ELR (cell line): ENCODE measurements around the gene LTK.

Experiments used
- DNase-seq: peaks from one replicate; pipeline ENCODE4 v3.0.0-alpha.2; 2015; ENCODE audit warnings: low read depth

Gene LTK

DNA sequence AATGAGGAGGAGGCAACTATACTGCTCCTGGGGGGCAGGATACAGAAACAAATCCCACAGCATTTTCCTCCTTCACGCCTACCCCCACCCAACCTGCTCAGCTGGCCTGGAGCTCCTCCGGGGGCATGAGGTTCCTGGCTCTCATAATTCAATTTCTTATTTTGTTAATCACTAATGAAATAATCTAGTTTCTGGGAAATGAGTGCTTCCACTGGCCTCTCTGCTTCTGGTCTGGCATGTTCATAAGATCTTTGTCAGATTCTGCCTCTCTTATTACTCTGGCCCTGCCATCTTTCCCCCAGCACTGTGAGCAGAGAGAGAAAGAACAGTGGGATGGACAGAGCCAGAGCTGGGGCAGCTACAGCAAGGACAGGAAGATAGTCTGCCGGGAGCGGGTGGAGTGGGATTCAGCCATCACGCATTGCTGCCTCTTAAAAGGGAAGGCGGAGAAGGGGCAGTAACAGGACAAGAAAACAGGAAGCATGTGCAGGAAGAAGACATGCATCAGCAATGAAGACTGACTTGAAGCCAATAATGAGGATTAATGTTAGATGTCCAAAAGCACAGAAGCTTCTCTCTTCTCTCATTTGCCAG, 16.8 kb upstream of the LTK start:
- no peak for DNase-seq

DNA sequence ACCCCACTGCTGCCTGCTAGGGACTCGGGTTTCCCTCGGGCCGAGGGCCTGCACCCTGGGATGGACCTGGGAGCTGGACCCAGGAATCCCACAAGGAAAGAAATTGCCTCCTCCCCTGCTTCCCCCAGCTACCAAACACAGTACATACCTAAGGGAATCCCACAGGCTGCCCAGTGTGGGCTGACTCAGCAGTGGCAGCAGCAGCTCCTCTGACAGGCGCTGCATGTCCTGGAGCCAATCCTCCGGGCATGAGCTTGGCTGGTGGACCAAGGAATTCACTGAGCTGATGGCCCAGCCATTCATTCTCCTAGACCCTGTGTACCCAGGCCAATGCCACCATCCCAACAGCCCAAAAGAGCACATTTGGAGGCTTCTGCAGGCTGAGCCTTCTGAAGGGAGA, 9.5 kb upstream of the LTK start:
- DNase-seq, result no peak

DNA sequence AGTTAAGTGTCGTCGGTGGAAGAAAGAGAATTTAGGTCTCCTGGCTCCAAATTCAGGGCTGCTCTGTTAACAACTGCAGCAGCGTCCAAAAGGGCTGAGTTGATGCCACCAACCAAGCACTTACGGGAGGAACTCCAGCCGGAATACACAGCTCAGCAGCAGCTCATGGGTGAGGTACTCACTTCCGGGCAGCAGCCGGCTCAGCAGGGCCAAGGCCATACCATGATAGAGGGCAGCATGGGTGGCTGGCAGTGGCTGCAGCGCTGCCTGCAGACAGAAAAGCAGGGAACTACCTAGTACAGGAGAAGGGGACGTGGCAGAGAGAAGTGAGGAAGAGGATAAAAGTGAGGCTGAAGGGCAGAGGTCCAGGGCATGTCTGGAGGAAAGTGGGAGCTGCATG, 8.0 kb upstream of the LTK start:
- no peak for DNase-seq

DNA sequence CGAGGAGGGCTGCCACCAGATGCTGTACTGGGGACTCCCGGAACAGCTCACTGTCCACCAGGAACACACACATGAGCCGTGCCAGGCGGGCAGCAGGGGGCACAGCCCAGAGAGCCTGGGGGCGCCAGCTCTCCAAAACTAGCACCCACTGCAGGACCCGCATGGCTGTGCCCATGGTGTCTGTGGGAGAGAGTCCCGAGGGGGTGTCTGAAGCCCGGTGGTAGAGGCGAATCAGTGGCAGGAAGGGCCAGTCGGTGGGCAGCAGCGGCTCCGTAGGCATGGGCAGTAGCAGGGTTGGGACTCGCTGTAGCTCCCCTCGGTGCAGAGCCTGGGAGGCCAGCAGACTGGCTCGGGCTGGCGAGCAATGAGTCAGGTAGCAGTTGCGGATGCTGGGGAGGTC, 7.0 kb upstream of the LTK start:
- DNase-seq, result no peak

DNA sequence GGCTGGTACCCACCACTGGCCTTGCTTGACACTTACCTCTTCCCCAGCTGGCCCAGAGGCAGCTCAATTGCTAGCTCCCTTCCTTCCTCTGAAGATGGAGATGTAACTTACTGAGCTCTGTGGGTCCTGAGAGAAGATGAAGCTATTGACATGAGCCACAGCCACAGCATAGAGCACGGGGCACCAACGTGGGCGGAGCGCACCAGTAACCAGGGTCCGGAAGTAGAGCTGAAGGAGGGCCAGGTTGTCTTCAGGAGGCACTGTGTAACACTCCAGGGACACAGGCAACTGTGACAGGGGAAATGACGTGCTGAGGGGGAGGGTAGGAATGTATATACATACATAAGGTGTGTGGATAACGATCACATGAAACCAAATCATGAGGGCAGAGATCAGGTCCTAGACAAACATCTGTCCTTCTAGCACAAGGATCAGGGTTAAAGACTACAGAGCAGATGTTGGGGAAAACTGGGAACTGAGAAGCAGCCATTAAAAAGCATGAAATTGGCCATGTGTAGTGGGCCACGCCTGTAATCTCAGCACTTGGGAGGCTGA, 4.3 kb upstream of the LTK start:
- DNase-seq, result no peak

DNA sequence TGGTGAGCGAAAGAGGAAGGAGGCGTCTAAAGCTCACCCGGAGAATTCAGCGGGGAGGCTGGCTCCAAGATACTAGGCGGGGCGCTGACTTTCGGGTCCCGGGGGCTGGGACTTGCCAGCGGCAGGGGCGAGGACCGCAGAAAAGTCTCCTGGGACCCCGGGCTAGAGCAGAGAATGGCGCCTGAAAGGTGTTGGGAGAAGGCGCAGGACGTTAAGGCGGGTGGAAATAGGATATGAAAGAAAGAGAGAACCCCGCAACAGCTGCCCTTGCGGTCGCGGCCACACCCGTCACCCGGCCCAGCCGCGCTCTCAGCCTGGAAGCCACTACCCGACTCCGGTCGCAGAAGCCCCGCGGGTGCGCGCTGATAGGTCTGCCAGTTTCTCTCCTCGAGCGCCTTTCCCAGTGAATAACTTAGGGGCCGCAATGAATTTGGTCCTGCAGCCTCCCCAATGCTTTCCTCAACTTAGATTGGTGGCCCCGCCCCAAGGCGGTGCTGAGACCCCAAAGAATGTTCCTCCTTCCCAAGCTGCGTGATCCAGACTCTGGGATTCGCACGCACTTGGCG, 604 bp downstream of the LTK start:
- DNase-seq, result peak; percentile 47

DNA sequence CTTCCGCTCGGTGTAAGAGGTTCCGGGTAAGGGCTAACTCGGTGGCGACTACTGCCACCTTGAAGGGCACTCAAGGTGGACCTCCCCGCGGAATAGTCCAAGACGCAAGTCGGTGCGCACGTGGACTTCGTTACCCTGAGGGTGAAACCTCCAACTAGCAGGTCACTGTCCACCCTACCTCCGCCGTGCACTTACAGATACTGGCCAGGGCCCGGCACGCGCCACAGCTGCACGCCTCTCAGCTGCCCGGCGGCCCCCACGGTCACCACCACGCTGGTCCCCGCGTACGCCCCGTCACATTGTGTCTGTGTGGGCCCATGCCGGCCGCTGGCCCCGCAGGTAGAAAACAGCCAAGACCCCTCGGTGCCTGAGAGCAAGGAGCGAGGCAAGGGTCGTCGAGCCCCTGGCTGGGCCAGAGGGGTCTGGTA, 1.1 kb downstream of the LTK start:
- DNase-seq, result no peak

DNA sequence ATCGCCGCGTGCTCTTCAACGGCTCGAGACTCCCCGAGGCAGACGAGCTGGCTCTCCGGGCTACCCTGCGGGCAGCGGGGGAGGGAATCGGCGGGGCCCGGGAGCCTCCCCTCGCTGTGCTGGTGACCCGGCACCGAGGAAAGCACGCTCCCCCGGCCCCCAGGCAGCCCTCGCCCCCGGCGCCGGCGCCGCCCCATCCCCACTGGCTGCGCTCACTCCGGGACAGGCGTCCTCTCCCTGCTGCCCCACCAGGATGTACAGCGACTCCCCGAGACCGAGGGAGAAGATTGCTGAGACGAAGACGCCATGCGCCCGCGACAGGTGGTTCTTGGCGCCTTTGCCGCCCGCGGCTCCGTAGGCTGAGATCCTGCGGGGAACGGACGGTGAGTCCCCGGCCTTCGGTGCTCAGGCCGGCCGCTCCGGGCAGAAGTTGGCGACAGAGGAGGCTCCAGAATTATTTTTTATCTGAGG, 1.7 kb downstream of the LTK start:
- DNase-seq, result no peak

DNA sequence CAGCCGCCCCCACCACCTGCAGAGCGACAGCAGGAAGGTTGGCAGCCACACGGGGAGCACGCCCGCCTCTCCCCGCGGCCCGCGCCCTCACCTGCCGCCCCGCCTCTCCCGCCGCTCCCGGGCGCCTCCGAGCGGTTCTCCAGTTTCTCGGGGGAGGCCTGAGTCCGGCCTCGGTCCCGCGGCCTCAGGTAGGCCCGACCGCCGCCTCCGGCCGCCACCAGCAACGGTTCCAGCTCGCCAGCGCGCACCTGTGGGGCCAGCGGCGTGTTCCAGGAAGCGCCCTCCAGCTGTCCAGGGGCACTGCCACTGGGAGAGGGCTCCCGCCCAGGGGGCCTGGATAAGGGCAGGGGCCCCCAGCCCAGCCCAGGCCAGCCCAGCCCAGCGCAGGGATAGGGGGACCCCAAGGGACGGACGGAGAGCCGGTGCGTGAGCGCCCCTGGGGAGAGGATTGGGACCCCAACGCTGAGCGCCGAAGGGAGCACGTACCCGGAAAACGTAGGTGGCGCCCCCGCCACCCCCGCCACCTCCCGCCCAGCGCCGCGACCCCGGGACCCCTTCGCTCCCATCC, 2.2 kb downstream of the LTK start:
- no peak for DNase-seq

DNA sequence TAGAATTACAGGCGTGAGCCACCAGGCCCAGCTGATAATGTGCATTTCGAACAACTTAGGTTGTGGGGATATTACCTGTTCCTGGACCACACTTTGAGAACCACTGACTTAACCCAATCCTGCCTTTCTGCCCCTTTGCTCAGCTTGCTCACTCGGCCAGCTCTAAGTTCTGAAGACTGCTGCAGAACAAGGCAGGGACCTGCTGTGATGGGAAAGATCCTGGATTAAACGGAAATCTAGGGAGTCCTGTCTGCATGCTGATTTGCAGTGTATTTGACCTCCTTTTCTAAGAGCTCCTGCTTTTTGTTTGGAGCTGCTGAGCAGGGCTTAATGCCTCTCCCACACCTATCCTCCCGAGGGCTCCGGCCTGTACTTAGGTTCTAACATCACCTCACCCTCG, 2.9 kb downstream of the LTK start:
- DNase-seq, result no peak

DNA sequence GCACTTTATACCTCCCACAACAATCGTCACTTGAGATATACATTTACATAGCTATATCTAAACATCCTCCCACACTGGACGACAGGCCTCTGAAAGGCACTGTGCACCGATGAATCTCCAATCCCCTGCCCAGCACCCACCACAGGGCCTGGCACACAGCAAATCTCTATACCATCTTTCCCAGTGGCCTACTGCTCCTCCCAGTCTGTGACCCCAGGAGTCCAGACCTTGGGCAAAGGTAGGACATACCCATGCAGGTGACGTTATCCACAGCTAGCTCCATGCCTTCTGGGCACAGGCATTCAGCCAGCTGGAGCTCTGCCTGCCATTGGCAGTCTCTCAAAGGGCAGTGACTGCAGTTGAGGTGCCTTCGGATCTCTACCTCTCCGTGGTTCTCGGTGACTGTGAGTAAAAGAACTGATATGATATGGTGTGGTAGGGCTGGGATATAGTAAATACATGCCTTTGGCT, 5.8 kb downstream of the LTK start:
- no peak for DNase-seq

DNA sequence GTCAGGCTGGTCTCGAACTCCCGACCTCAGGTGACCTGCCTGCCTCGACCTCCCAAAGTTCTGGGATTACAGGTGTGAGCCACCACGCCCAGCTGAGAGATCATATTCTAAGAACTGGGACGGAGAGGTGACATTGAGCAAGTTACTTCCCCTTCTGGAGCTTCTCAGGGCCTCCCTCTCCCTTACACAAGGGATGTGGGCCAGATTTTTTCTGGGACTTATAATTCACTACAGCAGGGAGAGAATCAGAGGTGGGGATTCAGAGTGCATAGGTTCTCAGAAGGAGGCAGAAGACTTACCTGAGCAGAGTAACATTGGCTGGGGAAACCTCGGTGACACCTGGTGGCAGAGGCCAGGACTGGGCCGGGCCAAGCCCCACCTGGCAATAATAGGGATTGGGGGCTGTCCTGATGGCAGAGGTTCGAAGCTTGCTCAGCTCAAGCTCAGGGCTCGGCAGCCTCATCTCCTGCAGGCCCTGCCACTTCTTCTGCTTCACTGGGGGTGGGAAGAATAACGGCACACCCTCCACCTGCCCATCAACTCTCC, 6.8 kb downstream of the LTK start:
- DNase-seq, result no peak

DNA sequence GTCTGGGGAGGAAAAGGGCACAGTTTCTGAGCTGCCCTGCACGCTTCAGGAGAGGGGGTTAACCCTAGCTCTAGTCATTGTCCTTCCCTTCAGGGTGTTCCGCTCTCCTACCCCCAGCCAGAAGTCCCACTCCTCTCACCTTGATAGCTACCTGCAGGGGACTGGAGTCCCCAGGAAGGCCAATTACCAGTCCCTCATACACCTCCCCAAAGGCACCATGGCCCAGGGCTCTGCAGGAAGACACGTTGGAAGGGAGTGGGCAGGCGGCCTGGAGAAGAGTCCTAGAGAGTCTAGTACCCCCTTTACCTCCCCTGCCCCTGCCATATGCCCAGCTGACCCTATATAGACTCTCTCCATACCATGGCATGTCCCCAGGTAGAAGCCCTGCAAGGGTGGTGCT, 7.9 kb downstream of the LTK start:
- no peak for DNase-seq

DNA sequence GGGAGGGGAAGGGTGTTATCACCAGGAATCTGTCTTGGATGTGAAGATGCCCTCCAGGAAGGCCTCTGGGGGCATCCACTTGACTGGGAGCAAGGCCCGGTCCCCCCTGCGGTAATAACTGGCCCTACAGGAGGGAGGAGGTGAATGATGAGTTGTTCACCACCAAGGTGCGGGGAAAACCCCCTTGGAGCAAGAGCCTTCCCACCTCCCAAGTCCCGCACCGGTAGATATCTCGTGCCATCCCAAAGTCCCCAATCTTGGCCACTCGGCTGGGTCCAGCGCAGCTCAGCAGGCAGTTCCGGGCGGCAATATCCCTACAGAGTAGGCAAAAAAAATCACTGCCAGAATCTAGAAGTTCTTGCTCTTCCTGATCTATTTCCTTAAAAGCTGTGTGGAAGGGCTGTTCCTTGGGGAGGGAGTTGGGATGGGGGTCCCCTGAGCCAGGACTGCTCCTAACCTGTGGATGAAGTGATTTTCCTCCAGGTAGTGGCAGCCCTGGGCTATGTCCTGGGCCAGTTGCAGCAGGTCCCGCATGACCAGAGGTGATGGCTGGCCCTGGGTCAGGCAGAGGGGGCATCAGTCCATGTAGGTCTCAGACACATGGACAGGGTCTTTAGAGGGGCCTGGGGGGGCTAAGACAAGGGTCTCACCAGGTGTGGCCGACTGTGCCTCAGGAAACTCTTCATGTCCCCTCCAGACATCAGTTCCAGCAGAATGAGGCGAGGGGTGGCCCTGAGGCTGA, 8.7 kb downstream of the LTK start:
- DNase-seq, result no peak

DNA sequence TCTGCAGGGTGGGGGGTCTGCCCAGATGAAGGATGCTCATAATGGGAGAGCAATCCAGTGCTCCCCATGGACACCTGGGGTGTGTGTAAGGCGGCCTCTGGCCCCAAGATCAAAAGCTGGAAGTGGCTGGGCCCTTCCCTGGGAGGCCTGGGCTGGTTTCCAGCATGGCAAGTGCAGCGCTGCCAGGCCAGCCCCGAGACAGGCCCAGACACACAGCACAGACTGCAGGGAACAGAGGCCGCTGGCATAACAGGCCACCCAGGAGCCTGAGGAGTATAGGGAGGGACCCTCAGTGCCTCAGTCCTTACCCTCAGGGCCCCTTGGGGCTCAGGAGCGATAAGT, 10.0 kb downstream of the LTK start:
- DNase-seq, result no peak

DNA sequence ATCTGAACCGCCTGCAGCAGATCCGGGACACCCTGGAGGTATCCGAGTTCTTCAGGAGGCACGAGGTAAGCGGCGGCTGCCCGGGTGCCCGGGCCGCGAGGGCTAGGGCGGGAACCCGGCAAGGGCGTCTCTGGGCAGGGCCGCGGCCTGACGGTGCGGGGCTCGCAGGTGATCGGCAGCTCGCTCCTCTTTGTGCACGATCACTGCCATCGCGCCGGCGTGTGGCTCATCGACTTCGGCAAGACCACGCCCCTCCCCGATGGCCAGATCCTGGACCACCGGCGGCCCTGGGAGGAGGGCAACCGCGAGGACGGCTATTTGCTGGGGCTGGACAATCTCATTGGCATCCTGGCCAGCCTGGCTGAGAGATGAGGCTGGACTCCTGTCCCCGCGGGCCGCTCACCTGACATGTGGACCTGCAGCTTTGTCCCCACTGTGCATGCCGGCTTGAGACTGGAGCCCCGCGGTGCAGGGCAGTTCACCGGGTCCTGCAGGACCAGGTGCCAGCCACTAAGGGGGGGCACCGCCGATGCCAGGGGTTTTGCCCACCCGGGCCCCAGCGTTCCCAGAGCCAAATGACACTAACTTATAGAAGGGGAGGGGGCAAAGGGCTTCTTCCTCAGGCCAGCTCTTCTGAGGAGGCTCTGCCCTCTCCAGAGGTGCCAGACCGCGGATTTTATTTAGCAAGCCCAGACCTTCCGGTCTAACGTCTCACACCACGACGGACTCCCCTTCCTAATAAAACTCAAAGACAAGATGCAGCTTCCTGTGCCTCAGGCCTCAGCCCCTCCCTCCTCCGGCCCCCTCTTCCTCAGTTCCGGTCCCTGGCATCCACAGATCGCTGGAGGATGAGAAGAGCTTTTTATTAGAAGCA, 10.6 kb downstream of the LTK start:
- no peak for DNase-seq

DNA sequence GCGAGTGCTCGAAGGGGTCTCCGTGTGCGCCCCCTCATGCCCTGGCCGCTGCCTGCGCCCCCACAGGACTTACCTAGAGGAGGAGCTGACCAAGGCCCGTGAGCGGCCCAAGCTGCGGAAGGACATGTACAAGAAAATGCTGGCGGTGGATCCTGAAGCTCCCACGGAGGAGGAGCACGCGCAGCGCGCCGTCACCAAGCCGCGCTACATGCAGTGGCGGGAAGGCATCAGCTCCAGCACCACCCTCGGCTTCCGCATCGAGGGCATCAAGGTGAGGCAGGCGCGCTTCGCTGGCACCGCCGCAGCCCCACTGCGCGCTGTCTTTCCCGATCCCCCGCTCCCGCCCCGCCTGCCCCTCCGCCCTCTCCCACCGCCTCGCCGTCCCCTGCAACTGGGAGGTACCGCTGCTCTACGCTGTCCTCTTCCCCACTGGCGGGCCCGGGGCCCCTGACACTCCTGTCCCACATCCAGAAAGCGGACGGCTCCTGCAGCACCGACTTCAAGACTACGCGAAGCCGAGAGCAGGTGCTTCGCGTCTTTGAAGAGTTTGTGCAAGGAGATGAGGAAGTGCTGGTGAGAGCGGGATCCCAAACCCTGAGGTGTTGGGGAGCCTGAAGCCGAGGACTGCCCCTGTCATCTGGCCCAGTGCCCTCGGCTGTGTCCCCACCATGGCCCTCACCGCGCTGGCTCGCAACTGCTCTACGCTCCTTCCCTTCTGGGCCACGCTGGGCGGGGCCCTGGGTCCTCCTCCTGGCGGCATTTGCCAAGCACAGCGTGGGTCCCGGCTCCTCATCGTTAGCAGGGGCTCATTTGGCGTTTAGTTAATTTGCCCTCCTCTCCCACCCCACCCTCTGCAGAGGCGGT, 11.5 kb downstream of the LTK start:
- no peak for DNase-seq

DNA sequence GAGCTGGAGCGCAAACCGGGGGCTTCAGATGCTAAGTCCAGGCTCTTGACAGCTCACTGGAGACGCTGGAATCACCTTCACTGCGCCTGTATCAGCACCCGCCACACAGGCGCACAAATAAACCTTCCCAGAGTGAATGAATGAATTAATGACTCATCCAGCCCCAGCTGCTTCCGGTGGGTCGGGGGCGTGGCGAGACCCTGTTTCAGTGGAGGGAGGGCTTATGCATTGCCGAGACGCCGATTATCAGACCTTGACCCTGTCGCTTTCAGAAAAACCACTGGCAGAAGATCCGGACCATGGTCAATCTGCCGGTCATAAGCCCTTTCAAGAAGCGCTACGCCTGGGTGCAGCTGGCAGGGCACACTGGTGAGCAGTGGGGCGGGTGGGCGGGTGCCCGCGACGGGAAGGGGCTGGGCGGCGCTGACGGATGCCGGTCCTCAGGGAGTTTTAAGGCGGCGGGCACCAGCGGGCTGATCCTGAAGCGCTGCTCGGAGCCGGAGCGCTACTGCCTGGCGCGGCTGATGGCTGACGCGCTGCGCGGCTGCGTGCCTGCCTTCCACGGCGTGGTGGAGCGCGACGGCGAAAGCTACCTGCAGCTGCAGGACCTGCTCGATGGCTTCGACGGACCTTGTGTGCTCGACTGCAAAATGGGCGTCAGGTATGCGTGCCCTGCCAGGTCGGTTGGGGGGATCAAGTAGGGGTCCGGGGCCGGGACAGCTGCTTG, 12.3 kb downstream of the LTK start:
- DNase-seq, result no peak

DNA sequence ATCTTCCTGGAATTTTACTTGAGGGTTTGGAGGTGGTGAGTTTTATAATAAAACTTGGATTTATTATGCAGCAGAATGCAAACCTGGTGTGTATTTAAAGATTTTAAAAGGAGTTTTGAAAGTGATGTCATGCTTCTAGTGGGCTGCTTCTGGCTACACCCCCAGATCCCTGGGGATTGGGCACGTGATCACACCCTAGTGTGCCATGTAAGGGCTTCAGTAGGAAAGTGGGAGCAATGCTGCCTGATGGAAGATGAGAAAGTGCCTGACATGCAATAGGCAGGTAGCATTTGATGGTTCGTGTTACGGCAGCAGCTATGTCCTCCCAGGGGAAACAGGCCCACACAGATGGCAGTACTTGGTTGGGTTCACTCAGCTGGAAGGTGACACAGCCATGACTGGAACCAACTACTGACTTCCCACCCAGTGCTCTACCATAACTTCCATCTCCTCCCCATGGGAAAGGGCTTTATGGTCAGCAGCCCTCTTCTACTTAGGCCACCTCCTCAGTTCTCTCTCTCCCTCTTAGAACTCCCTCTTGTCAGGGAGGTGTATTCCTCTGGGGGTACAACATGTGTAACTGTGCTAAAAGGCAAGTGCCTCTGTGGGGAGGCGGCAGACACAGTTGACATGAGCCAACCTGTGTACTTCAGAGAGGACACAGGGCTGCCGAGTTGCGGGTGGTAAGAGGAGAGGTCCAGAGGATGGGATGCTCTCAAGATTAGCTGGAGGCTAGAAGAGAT, 14.3 kb downstream of the LTK start:
- DNase-seq, result no peak
